Astrocyte (in vitro differentiated cells and primary cell): ENCODE measurements around the gene HAPSTR1.

Source experiments
- EZH2 ChIP-seq: IDR thresholded peaks from 2 replicates; pipeline ENCODE4 v1.6.1; 2012; ENCODE audit warnings: mild to moderate bottlenecking, low read length, inconsistent platforms; ENCODE audit not compliant: insufficient read depth
- TF ChIP-seq, protein P1 (sequence below): IDR thresholded peaks from 2 replicates; pipeline ENCODE4 v1.5.1; 2011; ENCODE audit warnings: low read depth, mild to moderate bottlenecking, inconsistent platforms, low read length, moderate library complexity; ENCODE audit not compliant: insufficient read depth

DNA sequence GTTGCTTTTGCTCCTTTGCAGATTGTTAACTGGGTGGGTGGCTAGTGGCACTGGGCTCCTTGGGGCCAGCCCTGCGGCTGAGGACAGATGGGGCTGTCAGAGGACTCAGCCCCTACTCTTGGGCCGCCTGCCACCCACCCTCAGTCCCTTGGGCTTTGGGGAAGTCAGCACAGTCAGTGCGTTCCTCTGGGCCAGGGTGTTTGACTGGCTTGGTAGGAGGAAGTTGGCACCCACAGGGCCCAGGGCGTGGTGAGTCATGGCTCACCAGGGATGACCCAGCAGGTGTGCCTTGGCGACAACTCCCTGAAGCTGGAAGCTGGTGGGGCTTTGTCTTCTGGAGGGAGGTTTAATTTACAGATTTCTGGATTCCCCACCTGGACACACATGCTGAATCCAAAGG is 32.4 kb downstream of the HAPSTR1 start:
- TF ChIP-seq, protein P1, sequence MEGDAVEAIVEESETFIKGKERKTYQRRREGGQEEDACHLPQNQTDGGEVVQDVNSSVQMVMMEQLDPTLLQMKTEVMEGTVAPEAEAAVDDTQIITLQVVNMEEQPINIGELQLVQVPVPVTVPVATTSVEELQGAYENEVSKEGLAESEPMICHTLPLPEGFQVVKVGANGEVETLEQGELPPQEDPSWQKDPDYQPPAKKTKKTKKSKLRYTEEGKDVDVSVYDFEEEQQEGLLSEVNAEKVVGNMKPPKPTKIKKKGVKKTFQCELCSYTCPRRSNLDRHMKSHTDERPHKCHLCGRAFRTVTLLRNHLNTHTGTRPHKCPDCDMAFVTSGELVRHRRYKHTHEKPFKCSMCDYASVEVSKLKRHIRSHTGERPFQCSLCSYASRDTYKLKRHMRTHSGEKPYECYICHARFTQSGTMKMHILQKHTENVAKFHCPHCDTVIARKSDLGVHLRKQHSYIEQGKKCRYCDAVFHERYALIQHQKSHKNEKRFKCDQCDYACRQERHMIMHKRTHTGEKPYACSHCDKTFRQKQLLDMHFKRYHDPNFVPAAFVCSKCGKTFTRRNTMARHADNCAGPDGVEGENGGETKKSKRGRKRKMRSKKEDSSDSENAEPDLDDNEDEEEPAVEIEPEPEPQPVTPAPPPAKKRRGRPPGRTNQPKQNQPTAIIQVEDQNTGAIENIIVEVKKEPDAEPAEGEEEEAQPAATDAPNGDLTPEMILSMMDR: no peak
- no peak for TF ChIP-seq EZH2
